ENCODE results near the gene IL17B.

Gene IL17B, protein sequence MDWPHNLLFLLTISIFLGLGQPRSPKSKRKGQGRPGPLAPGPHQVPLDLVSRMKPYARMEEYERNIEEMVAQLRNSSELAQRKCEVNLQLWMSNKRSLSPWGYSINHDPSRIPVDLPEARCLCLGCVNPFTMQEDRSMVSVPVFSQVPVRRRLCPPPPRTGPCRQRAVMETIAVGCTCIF

DNA sequence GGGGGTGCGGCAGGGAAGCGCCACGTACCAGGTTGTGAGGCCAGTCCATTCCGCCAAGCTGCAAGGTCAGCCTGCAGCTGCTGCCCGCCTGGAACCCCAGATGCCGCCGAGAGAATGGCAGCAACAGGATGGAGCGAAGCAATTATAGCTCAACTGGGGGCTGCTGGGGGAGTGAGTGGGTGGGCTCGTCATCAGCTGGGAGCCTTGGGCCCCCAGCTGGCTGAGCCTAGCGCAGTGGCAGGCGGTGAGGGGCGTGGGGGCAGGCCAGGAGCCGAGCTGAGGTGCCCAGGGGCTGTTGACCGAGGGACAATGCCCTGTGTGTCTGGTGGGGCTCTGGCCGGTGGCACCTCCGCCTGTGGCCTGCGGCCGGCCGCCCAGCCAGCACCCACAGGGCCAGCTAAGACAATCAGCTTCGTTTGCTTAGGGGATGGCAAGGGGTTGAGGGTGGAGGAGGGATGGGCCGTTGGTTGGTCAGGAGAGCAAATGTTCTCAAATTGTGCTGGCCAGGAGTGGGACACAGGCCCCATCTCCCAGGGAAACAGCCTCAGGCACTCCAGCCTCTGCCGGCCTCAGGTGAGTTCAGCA, at the start of gene IL17B:
Gene IL17B (minus strand): TSS at position 116 of the 585 bp plus-strand sequence. CDS start 67 bp downstream, at position 49.
- Histone ChIP-seq H3K9me3 (ENCODE audit: control insufficient read depth, low read length) (no peaks in the 10 kb centered on the region), H3K4me1 (ENCODE audit: control insufficient read depth, insufficient read depth, low read length) (peaks cover 11% of the 10 kb centered on the region), H3K4me3 (ENCODE audit: low read length) (no peak within 1 kb of the TSS), H3K36me3 (ENCODE audit: control insufficient read depth, insufficient read depth, low read length) (no peaks in the 10 kb centered on the region), H3K27me3 (ENCODE audit: control insufficient read depth, insufficient read depth, low read length) (no peaks in the 10 kb centered on the region), H3K9ac (ENCODE audit: low read length) (no peak within 1 kb of the TSS)

- Histone ChIP-seq H3K4me1 (ENCODE audit: control insufficient read depth, insufficient read depth, low read length) (peaks cover 12% of the 10 kb centered on the region), H3K27me3 (ENCODE audit: control insufficient read depth, insufficient read depth, low read length) (no peaks in the 10 kb centered on the region), H3K9ac (ENCODE audit: low read length) (no peak overlapping the region), H3K36me3 (ENCODE audit: control insufficient read depth, insufficient read depth, low read length) (no peaks in the 10 kb centered on the region), H3K9me3 (ENCODE audit: control insufficient read depth, low read length) (no peaks in the 10 kb centered on the region), H3K4me3 (ENCODE audit: low read length) (no peak overlapping the region)
Measured at GRCh38 chr5:149428032-149428431, 48.9 kb upstream of the IL17B start.

- Histone ChIP-seq H3K9ac (ENCODE audit: low read length) (no peak overlapping the region), H3K4me1 (ENCODE audit: control insufficient read depth, insufficient read depth, low read length) (peaks cover 12% of the 10 kb centered on the region), H3K9me3 (ENCODE audit: control insufficient read depth, low read length) (no peaks in the 10 kb centered on the region), H3K36me3 (ENCODE audit: control insufficient read depth, insufficient read depth, low read length) (no peaks in the 10 kb centered on the region), H3K27me3 (ENCODE audit: control insufficient read depth, insufficient read depth, low read length) (no peaks in the 10 kb centered on the region), H3K4me3 (ENCODE audit: low read length) (no peak overlapping the region)
Measured at GRCh38 chr5:149427374-149427773, 48.3 kb upstream of the IL17B start.

GRCh38 chr5:149426931-149427330, 47.8 kb upstream of the IL17B start:
- Histone ChIP-seq H3K4me1 (ENCODE audit: control insufficient read depth, insufficient read depth, low read length) (peaks cover 12% of the 10 kb centered on the region), H3K36me3 (ENCODE audit: control insufficient read depth, insufficient read depth, low read length) (no peaks in the 10 kb centered on the region), H3K9me3 (ENCODE audit: control insufficient read depth, low read length) (no peaks in the 10 kb centered on the region), H3K4me3 (ENCODE audit: low read length) (no peak overlapping the region), H3K9ac (ENCODE audit: low read length) (no peak overlapping the region), H3K27me3 (ENCODE audit: control insufficient read depth, insufficient read depth, low read length) (no peaks in the 10 kb centered on the region)

GRCh38 chr5:149425729-149426128, 46.6 kb upstream of the IL17B start:
- Histone ChIP-seq H3K9ac (ENCODE audit: low read length) (no peak overlapping the region), H3K4me1 (ENCODE audit: control insufficient read depth, insufficient read depth, low read length) (peaks cover 9% of the 10 kb centered on the region), H3K27me3 (ENCODE audit: control insufficient read depth, insufficient read depth, low read length) (no peaks in the 10 kb centered on the region), H3K4me3 (ENCODE audit: low read length) (no peak overlapping the region), H3K9me3 (ENCODE audit: control insufficient read depth, low read length) (no peaks in the 10 kb centered on the region), H3K36me3 (ENCODE audit: control insufficient read depth, insufficient read depth, low read length) (no peaks in the 10 kb centered on the region)

GRCh38 chr5:149424371-149425315, 45.6 kb upstream of the IL17B start:
- Histone ChIP-seq H3K27me3 (ENCODE audit: control insufficient read depth, insufficient read depth, low read length) (no peaks in the 10 kb centered on the region), H3K9ac (ENCODE audit: low read length) (no peak overlapping the region), H3K4me3 (ENCODE audit: low read length) (no peak overlapping the region), H3K9me3 (ENCODE audit: control insufficient read depth, low read length) (no peaks in the 10 kb centered on the region), H3K4me1 (ENCODE audit: control insufficient read depth, insufficient read depth, low read length) (peaks cover 9% of the 10 kb centered on the region), H3K36me3 (ENCODE audit: control insufficient read depth, insufficient read depth, low read length) (no peaks in the 10 kb centered on the region)

DNA sequence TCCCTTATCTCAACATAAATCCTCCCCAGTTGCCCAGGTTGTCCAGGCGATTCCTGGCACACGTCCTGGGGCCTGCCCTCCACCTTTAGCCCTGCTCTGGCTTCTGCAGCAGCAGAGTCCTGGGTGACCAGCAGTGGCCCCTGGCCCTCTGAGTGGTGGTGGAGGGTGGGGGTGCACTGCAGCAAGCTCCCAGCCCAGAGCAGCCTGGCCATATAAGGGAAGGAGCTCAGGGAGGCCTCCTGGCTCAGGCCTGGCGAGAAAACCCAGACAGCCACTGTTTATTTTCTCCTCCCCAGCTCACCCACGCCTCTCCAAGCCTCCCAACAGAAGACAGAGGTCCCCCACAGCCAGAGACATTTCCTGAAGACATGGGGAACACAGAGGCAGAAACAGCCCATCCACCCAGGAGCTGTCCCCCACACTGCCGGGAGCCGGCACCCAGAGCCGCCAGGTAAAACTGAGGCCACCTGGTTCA, 44.7 kb upstream of the IL17B start:
- Histone ChIP-seq H3K36me3 (ENCODE audit: control insufficient read depth, insufficient read depth, low read length) (no peaks in the 10 kb centered on the region), H3K4me1 (ENCODE audit: control insufficient read depth, insufficient read depth, low read length) (peaks cover 9% of the 10 kb centered on the region), H3K27me3 (ENCODE audit: control insufficient read depth, insufficient read depth, low read length) (no peaks in the 10 kb centered on the region), H3K9ac (ENCODE audit: low read length) (no peak overlapping the region), H3K9me3 (ENCODE audit: control insufficient read depth, low read length) (no peaks in the 10 kb centered on the region), H3K4me3 (ENCODE audit: low read length) (no peak overlapping the region)

DNA sequence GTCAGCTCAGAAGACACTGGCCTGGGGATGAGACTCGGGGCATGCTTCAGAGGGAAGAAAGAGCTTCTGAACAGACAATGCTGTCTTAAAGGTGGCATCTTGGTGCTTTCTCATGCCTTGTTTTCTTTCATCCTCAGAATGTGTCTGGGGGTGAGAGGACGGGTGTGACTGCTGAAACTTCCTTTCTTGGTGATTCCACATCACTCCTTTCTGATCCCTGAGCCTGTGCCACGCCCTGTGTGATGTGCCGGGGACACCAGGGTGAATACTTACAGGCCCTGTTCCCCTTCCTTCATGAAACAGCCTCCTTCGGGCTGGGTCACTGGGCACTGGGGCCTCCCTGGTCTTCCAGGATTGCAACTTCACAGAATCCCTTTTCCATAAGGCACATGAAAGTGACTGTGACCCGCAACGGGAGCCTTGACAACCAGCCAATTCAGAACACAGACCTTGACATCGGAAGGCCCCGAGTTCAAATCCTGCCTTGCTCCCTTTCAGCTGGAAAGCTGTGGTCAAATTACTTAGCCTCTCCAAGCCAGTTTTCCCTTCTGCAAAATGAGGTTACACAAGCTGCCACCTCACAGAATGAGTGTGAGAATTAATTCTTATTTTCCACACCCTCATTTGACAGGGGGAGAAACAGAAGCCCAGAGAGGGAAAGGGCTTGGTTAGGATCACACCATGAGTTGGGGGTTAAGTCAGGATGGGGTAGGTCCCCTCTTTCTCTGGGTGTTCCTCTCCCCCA, 44.1 kb upstream of the IL17B start:
- H3K4me3 ChIP-seq (ENCODE audit: low read length), result no peak overlapping the region
- H3K9ac ChIP-seq (ENCODE audit: low read length), result no peak overlapping the region
- peaks cover 9% of the 10 kb centered on the region for H3K4me1 ChIP-seq (ENCODE audit: control insufficient read depth, insufficient read depth, low read length)
- H3K36me3 ChIP-seq (ENCODE audit: control insufficient read depth, insufficient read depth, low read length), result no peaks in the 10 kb centered on the region
- H3K9me3 ChIP-seq (ENCODE audit: control insufficient read depth, low read length), result no peaks in the 10 kb centered on the region
- no peaks in the 10 kb centered on the region for H3K27me3 ChIP-seq (ENCODE audit: control insufficient read depth, insufficient read depth, low read length)

DNA sequence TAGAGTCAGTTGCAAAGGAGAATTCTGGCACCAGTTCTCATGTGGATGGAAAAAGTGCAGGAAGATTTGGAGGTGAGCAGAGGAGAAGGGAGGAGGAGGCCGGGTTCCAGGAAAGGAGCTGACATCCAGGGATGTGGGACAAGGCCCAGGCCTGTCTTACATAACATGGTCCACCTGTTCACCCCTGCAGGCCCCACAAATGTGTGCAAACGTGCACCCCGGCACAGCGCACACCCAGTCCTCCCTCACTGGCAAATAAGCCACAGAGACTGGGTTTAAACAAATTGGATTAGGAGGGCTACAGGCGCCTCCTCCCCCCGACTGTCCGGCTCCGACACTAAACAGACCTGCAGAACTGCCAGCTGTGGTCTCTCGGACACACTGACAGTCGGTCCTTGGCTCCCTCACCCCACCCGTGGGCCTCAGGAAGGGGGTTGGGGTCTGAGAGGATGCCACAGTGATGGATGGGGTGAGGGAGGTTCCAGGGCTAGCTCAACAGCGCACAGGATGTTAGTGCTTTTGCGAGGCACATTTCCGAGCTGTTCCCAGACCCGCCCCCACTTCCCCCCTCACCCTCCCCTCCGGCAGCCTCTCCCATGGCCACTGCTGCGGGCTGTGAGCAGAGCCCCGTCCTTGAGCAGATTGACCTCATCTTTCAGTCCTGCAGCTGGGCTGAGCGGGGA, 43.4 kb upstream of the IL17B start:
- Histone ChIP-seq H3K9me3 (ENCODE audit: control insufficient read depth, low read length) (no peaks in the 10 kb centered on the region), H3K9ac (ENCODE audit: low read length) (no peak overlapping the region), H3K36me3 (ENCODE audit: control insufficient read depth, insufficient read depth, low read length) (no peaks in the 10 kb centered on the region), H3K4me1 (ENCODE audit: control insufficient read depth, insufficient read depth, low read length) (peaks cover 9% of the 10 kb centered on the region), H3K4me3 (ENCODE audit: low read length) (no peak overlapping the region), H3K27me3 (ENCODE audit: control insufficient read depth, insufficient read depth, low read length) (no peaks in the 10 kb centered on the region)

DNA sequence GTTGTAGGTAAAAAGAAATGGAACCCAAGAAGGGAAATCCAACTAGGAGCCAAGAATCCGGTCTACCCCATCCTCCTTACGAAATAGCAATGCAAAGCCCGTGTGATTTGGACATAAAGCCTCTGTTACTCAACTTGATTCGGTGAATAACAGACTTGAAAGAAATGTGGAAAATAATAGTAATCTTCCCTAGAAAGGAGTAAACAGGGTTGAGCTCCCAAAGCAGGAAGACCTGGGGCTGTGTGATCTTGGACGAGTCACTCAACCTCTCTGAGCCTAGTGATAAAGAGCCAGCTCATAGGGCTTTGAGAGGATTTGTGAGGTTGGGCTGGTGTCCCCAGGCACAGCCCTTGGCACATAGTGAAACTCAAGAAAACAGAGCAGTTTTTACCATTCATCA, 42.7 kb upstream of the IL17B start:
- Histone ChIP-seq H3K9me3 (ENCODE audit: control insufficient read depth, low read length) (no peaks in the 10 kb centered on the region), H3K36me3 (ENCODE audit: control insufficient read depth, insufficient read depth, low read length) (no peaks in the 10 kb centered on the region), H3K27me3 (ENCODE audit: control insufficient read depth, insufficient read depth, low read length) (no peaks in the 10 kb centered on the region), H3K9ac (ENCODE audit: low read length) (no peak overlapping the region), H3K4me3 (ENCODE audit: low read length) (no peak overlapping the region), H3K4me1 (ENCODE audit: control insufficient read depth, insufficient read depth, low read length) (peaks cover 9% of the 10 kb centered on the region)

GRCh38 chr5:149421372-149421685, 42.2 kb upstream of the IL17B start:
- Histone ChIP-seq H3K9me3 (ENCODE audit: control insufficient read depth, low read length) (no peaks in the 10 kb centered on the region), H3K4me3 (ENCODE audit: low read length) (no peak overlapping the region), H3K4me1 (ENCODE audit: control insufficient read depth, insufficient read depth, low read length) (peaks cover 9% of the 10 kb centered on the region), H3K36me3 (ENCODE audit: control insufficient read depth, insufficient read depth, low read length) (no peaks in the 10 kb centered on the region), H3K27me3 (ENCODE audit: control insufficient read depth, insufficient read depth, low read length) (no peaks in the 10 kb centered on the region), H3K9ac (ENCODE audit: low read length) (peak overlapping the region; percentile 29)
